GM08714 (cell line): ENCODE measurements around the gene ZNF804A.

ENCODE experiments used
- H3K4me3 ChIP-seq: fragments of 200-500 bp; sonication (Bioruptor generic); 2 replicates; pipeline ENCODE4 v1.5.1; 2014; ENCODE audit warnings: mild to moderate bottlenecking, low read length, inconsistent platforms
- ZNF274 ChIP-seq: IDR thresholded peaks from 2 replicates; pipeline ENCODE4 v1.6.1; 2012; ENCODE audit warnings: mild to moderate bottlenecking, low read depth, low read length

Gene ZNF804A

GRCh38 chr2:184646593-184646992, 48.3 kb downstream of the ZNF804A start:
- TF ChIP-seq ZNF274 = no peak
- H3K4me3 ChIP-seq = no peak overlapping the region

- no peak overlapping the region for H3K4me3 ChIP-seq
- TF ChIP-seq ZNF274 = no peak
Measured at GRCh38 chr2:184654945-184655344, 56.6 kb downstream of the ZNF804A start.

- no peak overlapping the region for H3K4me3 ChIP-seq
Measured at GRCh38 chr2:184677171-184677570, 78.8 kb downstream of the ZNF804A start.

GRCh38 chr2:184679219-184680018, 81.1 kb downstream of the ZNF804A start:
- no peak overlapping the region for H3K4me3 ChIP-seq
- no peak for TF ChIP-seq ZNF274

More at GRCh38 chr2:184677171-184677570, 78.8 kb downstream of the ZNF804A start:
- no peak for TF ChIP-seq ZNF274

GRCh38 chr2:184680825-184681224, 82.5 kb downstream of the ZNF804A start:
- no peak overlapping the region for H3K4me3 ChIP-seq

GRCh38 chr2:184681642-184682321, 83.5 kb downstream of the ZNF804A start:
- H3K4me3 ChIP-seq = no peak overlapping the region
- no peak for TF ChIP-seq ZNF274

More at GRCh38 chr2:184680825-184681224, 82.5 kb downstream of the ZNF804A start:
- TF ChIP-seq ZNF274 = no peak

GRCh38 chr2:184683911-184684310, 85.6 kb downstream of the ZNF804A start:
- TF ChIP-seq ZNF274 = no peak
- H3K4me3 ChIP-seq = no peak overlapping the region

GRCh38 chr2:184685999-184686841, 87.9 kb downstream of the ZNF804A start:
- no peak for TF ChIP-seq ZNF274
- H3K4me3 ChIP-seq = no peak overlapping the region

GRCh38 chr2:184689638-184690037, 91.3 kb downstream of the ZNF804A start:
- no peak for TF ChIP-seq ZNF274

GRCh38 chr2:184692141-184692734, 93.9 kb downstream of the ZNF804A start:
- no peak for TF ChIP-seq ZNF274
- no peak overlapping the region for H3K4me3 ChIP-seq

More at GRCh38 chr2:184689638-184690037, 91.3 kb downstream of the ZNF804A start:
- H3K4me3 ChIP-seq = no peak overlapping the region

GRCh38 chr2:184696644-184697043, 98.3 kb downstream of the ZNF804A start:
- no peak overlapping the region for H3K4me3 ChIP-seq
- TF ChIP-seq ZNF274 = no peak

- TF ChIP-seq ZNF274 = no peak
- H3K4me3 ChIP-seq = no peak overlapping the region
Measured at GRCh38 chr2:184698476-184698875, 100.1 kb downstream of the ZNF804A start.

GRCh38 chr2:184721881-184722280, 123.6 kb downstream of the ZNF804A start:
- TF ChIP-seq ZNF274 = no peak
- no peak overlapping the region for H3K4me3 ChIP-seq

GRCh38 chr2:184727813-184728212, 129.5 kb downstream of the ZNF804A start:
- no peak overlapping the region for H3K4me3 ChIP-seq
- no peak for TF ChIP-seq ZNF274
